Mesenchymal stem cell (in vitro differentiated cells and primary cell): ENCODE data around the gene ARID3A. TPM values are rescaled to one million over a fixed set of nuclear protein-coding genes. Genes with fewer than 3 reads are reported as not detected.
A peak's percentile ranks its signal among the peaks of the same experiment; 100 is the strongest.
"Not testable (repeated sequence)": the region's sequence is repeated elsewhere in the genome, so short reads cannot be mapped to it uniquely, and the experiment has no call there.

Experiments
- DNase-seq: peaks from one replicate; pipeline ENCODE4 v3.0.0-alpha.2; 2013
- H2AFZ ChIP-seq: one replicate; pipeline ENCODE4 v1.6.1; 2013; ENCODE audit warnings: low read depth, mild to moderate bottlenecking, control low read depth, inconsistent platforms, low read length, moderate library complexity
- H2AK5ac ChIP-seq: 2 replicates; pipeline ENCODE4 v1.6.1; 2013; ENCODE audit warnings: low read length, moderate library complexity, mild to moderate bottlenecking, inconsistent platforms; ENCODE audit not compliant: severe bottlenecking
- H2BK120ac ChIP-seq: one replicate; pipeline ENCODE4 v1.6.1; 2013; ENCODE audit warnings: low read depth, mild to moderate bottlenecking, inconsistent platforms, low read length, moderate library complexity
- H2BK12ac ChIP-seq, 2 experiments: one replicate each; pipeline ENCODE4 v1.6.1; 2013; ENCODE audit warnings: inconsistent platforms in 2 of 2, low read length in 2 of 2, mild to moderate bottlenecking in 2 of 2, moderate library complexity in 2 of 2, control low read depth in 1 of 2
- H2BK15ac ChIP-seq: one replicate; pipeline ENCODE4 v1.6.1; 2013; ENCODE audit warnings: mild to moderate bottlenecking, low read depth, inconsistent platforms; ENCODE audit not compliant: poor library complexity, severe bottlenecking
- H2BK5ac ChIP-seq: 2 replicates; pipeline ENCODE4 v1.6.1; 2013; ENCODE audit warnings: low read depth, mild to moderate bottlenecking, low read length, control low read depth, inconsistent platforms; ENCODE audit not compliant: poor library complexity, severe bottlenecking
- H3K14ac ChIP-seq, 2 experiments: one replicate each; pipeline ENCODE4 v1.6.1; 2013; ENCODE audit warnings: inconsistent platforms in 2 of 2, low read length in 2 of 2, control low read depth in 1 of 2, mild to moderate bottlenecking in 1 of 2, moderate library complexity in 1 of 2
- H3K18ac ChIP-seq, 2 experiments: one replicate each; pipeline ENCODE4 v1.6.1; 2013; ENCODE audit warnings: inconsistent platforms in 2 of 2, low read length in 2 of 2, control low read depth in 1 of 2, low read depth in 1 of 2, mild to moderate bottlenecking in 1 of 2
- H3K23ac ChIP-seq, 2 experiments: one replicate each; pipeline ENCODE4 v1.6.1; 2013; ENCODE audit warnings: inconsistent platforms in 2 of 2, low read length in 2 of 2, mild to moderate bottlenecking in 2 of 2, moderate library complexity in 2 of 2, control low read depth in 1 of 2
- H3K27ac ChIP-seq: 2 replicates; pipeline ENCODE4 v1.5.1; 2013; ENCODE audit warnings: mild to moderate bottlenecking, moderate library complexity, low read length, control low read depth, inconsistent platforms; ENCODE audit not compliant: poor library complexity, severe bottlenecking
- H3K27me3 ChIP-seq, 2 experiments: 2 replicates each; pipeline versions ENCODE4 v1.6.1 to v1.7.0; 2013; ENCODE audit warnings: low read length in 2 of 2, mild to moderate bottlenecking in 2 of 2, moderate library complexity in 2 of 2, control low read depth in 1 of 2, inconsistent platforms in 1 of 2; ENCODE audit not compliant: control insufficient read depth in 1 of 2, insufficient read depth in 1 of 2
- H3K36me3 ChIP-seq, 2 experiments: 2 replicates each; pipeline versions ENCODE4 v1.6.1 to v1.7.0; 2013; ENCODE audit warnings: low read length in 2 of 2, control low read depth in 1 of 2, inconsistent platforms in 1 of 2, low read depth in 1 of 2, mild to moderate bottlenecking in 1 of 2; ENCODE audit not compliant: insufficient read depth in 2 of 2, control insufficient read depth in 1 of 2
- H3K4ac ChIP-seq, 2 experiments: one replicate each; pipeline ENCODE4 v1.6.1; 2013; ENCODE audit warnings: inconsistent platforms in 2 of 2, low read length in 2 of 2, mild to moderate bottlenecking in 2 of 2, moderate library complexity in 2 of 2, control low read depth in 1 of 2, low read depth in 1 of 2
- H3K4me1 ChIP-seq: 2 replicates; pipeline ENCODE4 v1.6.1; 2013; ENCODE audit warnings: low read depth, low read length, control low read depth; ENCODE audit not compliant: control insufficient read depth, insufficient read depth
- H3K4me2 ChIP-seq: 2 replicates; pipeline ENCODE4 v1.6.1; 2013; ENCODE audit warnings: low read length, mild to moderate bottlenecking, inconsistent platforms; ENCODE audit not compliant: poor library complexity, severe bottlenecking
- H3K4me3 ChIP-seq, 2 experiments: 2 replicates each; pipeline versions ENCODE4 v1.5.1 to v1.7.0; 2013; ENCODE audit warnings: low read length in 2 of 2, mild to moderate bottlenecking in 2 of 2, control low read depth in 1 of 2, low read depth in 1 of 2; ENCODE audit not compliant: insufficient read depth in 1 of 2
- H3K79me1 ChIP-seq: replicated peaks from 2 replicates; pipeline ENCODE4 v1.6.1; 2013; ENCODE audit warnings: mild to moderate bottlenecking, control low read depth, low read length, inconsistent platforms; ENCODE audit not compliant: poor library complexity, severe bottlenecking
- H3K9ac ChIP-seq: 2 replicates; pipeline ENCODE4 v1.7.0; 2013; ENCODE audit warnings: mild to moderate bottlenecking, low read length, moderate library complexity
- H3K9me3 ChIP-seq: 2 replicates; pipeline ENCODE4 v1.7.0; 2013; ENCODE audit warnings: mild to moderate bottlenecking, low read length; ENCODE audit not compliant: control insufficient read depth
- H4K8ac ChIP-seq: one replicate; pipeline ENCODE4 v1.6.1; 2013; ENCODE audit warnings: inconsistent platforms, mild to moderate bottlenecking, low read length, moderate library complexity
- H4K91ac ChIP-seq: one replicate; pipeline ENCODE4 v1.6.1; 2013; ENCODE audit warnings: mild to moderate bottlenecking, low read length, inconsistent platforms
- WGBS: methylation state at CpG from one replicate; pipeline ENCODE4 v1.1.7; 2013; ENCODE audit warnings: mixed read lengths; 5-methylcytosine and 5-hydroxymethylcytosine counted together
- polyA plus RNA-seq, 2 experiments: library from polyadenylated mRNA; stranded (reverse); fragments of 200-250 nt; gene quantifications; one replicate each; pipeline ENCODE4 v1.2.3, GENCODE V29; 2013

ARID3A gene
- 64.0 TPM for polyA plus RNA-seq (2013, experiment 1 of 2)
- polyA plus RNA-seq (2013, experiment 2 of 2), result 62.8 TPM

DNA sequence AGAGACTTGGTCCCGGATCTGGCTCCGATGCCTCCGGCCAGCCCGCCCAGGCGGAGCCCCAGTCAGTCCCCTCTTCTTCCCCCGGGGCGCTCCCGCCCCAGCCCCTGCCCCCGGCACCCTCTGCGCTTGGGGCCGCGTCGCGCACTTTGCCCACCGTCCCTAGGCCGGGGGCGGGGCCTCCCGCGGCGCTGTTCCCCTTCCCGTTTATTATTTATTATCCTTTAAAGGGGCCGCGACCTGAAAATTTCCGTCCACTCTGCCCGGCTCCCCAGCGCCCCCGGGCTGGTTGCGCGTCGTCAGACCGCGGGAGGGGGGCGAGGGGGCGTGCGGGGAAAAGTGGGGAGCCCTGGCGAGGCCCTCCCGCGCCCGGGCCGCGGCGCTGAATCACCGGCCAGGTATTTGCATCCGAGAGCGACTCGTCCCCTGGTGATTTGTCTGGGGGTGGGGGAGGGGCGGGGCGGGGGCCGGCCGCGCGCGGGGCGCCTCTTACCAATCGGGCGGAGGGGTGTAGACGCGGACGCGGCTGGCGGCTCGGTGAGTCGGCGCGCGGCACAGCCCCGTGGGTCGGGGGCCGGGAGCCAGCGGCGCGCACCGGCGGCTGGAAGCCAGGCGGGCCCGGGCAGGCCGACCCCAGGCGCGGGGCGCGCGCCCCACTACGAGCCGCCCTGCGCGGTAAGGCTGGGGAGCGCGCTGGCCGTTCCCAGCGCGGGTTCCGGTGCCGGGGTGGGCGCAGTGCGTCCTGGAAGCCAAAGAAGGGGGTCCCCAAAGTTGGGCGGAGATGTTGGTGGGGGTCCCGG, at the start of gene ARID3A:
Gene ARID3A (plus strand): TSS at position 510 of the 797 bp plus-strand sequence. CDS start 3,494 bp downstream, outside the sequence.
- Histone ChIP-seq H3K27me3 (peaks cover 6 to 7% of the 10 kb centered on the region in 2 experiments), H2AK5ac (peak within 1 kb of the TSS; percentile 29), H2BK15ac (peak within 1 kb of the TSS; percentile 98), H2BK12ac (peak within 1 kb of the TSS in 1 of 2 experiments; percentile 71), H2BK5ac (peak within 1 kb of the TSS; percentile 93), H3K18ac (peak within 1 kb of the TSS; percentile 90 to 94), H3K36me3 (peaks cover 8 to 21% of the 10 kb centered on the region in 2 experiments), H3K4me3 (peak within 1 kb of the TSS; percentile 85 to 90), H2AFZ (peak within 1 kb of the TSS; percentile 44), H3K14ac (peak within 1 kb of the TSS; percentile 73 to 82), H3K4me1 (peaks cover 25% of the 10 kb centered on the region), H3K23ac (peak within 1 kb of the TSS in 1 of 2 experiments; percentile 5), H3K4ac (peak within 1 kb of the TSS; percentile 89 to 91), H3K27ac (peak within 1 kb of the TSS; percentile 79), H4K91ac (peak within 1 kb of the TSS; percentile 92), H3K9me3 (no peaks in the 10 kb centered on the region), H4K8ac (peak within 1 kb of the TSS; percentile 87), H3K79me1 (peaks cover 5% of the 10 kb centered on the region), H2BK120ac (peak within 1 kb of the TSS; percentile 99), H3K9ac (peak within 1 kb of the TSS; percentile 92), H3K4me2 (peak within 1 kb of the TSS; percentile 80)
- peak; percentile 90 for DNase-seq
- WGBS, result under 1% methylated on average over 49 of the region's 97 CpGs

DNA sequence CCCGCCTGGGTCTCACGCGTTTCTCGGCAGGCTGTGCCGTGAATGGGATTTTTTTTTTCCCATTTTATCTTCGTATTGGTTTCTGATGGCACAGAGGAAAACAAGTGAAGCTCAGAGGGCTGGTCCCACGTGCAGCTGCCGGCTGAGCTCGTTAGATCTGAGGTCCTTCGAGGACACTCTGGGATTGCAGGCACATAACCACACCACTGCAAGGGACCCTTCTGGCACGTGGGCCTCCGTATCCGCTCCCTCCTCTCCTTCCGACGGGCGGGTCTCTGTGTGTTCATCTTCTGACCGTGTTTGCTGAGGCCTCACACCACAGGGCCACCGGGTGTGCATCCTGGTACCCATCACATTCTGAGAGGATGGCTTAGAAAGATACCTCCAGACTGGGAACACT, 49.7 kb upstream of the ARID3A start:
- H3K4me1 ChIP-seq, result peaks cover 25% of the 10 kb centered on the region
- no peak overlapping the region for H3K4ac ChIP-seq

DNA sequence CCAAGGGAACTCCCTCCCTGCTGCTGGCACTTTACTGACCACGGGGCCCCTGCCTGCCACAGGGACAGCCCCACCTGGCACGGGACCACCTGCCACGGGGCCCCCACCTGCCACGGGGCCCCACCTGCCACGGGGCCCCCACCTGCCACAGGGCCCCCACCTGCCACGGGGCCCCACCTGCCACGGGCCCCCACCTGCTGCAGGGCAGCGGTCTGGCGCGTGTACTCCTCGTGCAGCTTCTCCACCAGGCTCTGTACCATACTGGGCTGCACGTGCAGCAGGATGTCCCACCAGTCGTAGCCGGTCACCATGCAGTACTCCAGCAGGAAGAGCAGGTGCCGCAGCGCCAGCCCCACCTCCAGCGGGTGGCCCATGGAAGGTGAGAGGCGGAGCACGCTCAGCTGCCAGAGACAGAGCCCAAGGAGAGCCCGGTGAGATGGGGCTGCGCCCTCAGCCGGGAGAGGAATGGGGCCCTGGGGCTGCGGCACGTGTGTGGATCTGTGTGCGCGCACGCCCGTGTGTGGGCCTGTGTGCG, 49.0 kb upstream of the ARID3A start:
- H3K36me3 ChIP-seq, result peaks cover 41 to 91% of the 10 kb centered on the region in 2 experiments
- no peak overlapping the region for H2BK12ac ChIP-seq
- H3K4ac ChIP-seq, result no peak overlapping the region
- no peaks in the 10 kb centered on the region for H3K27me3 ChIP-seq
- no peak overlapping the region for H4K8ac ChIP-seq
- no peak overlapping the region for H2BK120ac ChIP-seq
- peaks cover 13% of the 10 kb centered on the region for H3K79me1 ChIP-seq
- H3K23ac ChIP-seq, result no peak overlapping the region
- 97% methylated on average over 29 of the region's 29 CpGs for WGBS
- no peak overlapping the region for H3K14ac ChIP-seq
- H3K27ac ChIP-seq, result no peak overlapping the region
- H3K18ac ChIP-seq, result no peak overlapping the region
- no peak overlapping the region for H3K4me2 ChIP-seq
- H3K4me3 ChIP-seq, result no peak overlapping the region
- H3K9ac ChIP-seq, result no peak overlapping the region
- no peak overlapping the region for H2AFZ ChIP-seq
- no peak overlapping the region for H2BK15ac ChIP-seq
- no peaks in the 10 kb centered on the region for H3K9me3 ChIP-seq
- no peak for DNase-seq
- H3K4me1 ChIP-seq, result peaks cover 19% of the 10 kb centered on the region
- H2BK5ac ChIP-seq, result no peak overlapping the region
- H4K91ac ChIP-seq, result no peak overlapping the region
- H2AK5ac ChIP-seq, result no peak overlapping the region

More for the DNA sequence above, 49.7 kb upstream of the ARID3A start:
- no peak overlapping the region for H4K91ac ChIP-seq
- H2BK120ac ChIP-seq, result no peak overlapping the region
- no peak overlapping the region for H3K4me2 ChIP-seq
- peaks cover 9% of the 10 kb centered on the region for H3K79me1 ChIP-seq
- H2BK12ac ChIP-seq, result no peak overlapping the region
- H3K27ac ChIP-seq, result no peak overlapping the region
- WGBS, result 88% methylated on average over 18 of the region's 18 CpGs
- no peak overlapping the region for H2AFZ ChIP-seq
- DNase-seq, result no peak
- H3K18ac ChIP-seq, result no peak overlapping the region
- H3K9me3 ChIP-seq, result no peaks in the 10 kb centered on the region
- H3K23ac ChIP-seq, result no peak overlapping the region
- H3K27me3 ChIP-seq, result no peaks in the 10 kb centered on the region
- H3K4me3 ChIP-seq, result no peak overlapping the region
- H3K14ac ChIP-seq, result no peak overlapping the region
- H3K9ac ChIP-seq, result no peak overlapping the region
- no peak overlapping the region for H2AK5ac ChIP-seq
- no peak overlapping the region for H2BK15ac ChIP-seq
- no peak overlapping the region for H2BK5ac ChIP-seq
- H3K36me3 ChIP-seq, result peaks cover 34 to 88% of the 10 kb centered on the region in 2 experiments
- H4K8ac ChIP-seq, result no peak overlapping the region

DNA sequence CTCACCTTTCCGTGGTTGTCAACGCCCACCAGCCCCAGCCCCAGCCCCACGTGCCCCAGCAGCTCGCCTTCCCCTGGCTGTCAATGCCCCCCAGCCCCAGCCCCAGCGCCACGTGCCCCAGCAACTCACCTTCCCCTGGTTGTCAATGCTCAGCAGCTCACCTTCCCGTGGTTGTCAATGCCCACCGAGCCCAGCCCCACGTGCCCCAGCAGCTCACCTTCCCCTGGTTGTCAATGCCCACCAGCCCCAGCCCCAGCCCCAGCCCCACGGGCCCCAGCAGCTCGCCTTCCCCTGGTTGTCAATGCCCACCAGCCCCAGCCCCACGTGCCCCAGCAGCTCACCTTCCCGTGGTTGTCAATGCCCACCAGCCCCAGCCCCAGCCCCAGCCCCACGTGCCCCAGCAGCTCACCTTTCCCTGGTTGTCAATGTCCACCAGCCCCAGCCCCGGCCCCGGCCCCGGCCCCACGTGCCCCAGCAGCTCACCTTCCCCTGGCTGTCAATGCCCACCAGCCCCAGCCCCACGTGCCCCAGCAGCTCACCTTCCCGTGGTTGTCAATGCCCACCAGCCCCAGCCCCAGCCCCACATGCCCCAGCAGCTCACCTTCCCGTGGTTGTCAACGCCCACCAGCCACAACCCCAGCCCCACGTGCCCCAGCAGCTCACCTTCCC, 47.7 kb upstream of the ARID3A start:
- H3K4me3 ChIP-seq, H3K9me3 ChIP-seq, H3K27ac ChIP-seq, H2AK5ac ChIP-seq, H3K27me3 ChIP-seq, H3K4me1 ChIP-seq, H2BK12ac ChIP-seq, H4K91ac ChIP-seq, H2BK5ac ChIP-seq, H2AFZ ChIP-seq, DNase-seq, H2BK15ac ChIP-seq, H3K23ac ChIP-seq, H3K4me2 ChIP-seq, H4K8ac ChIP-seq, H3K9ac ChIP-seq, H3K14ac ChIP-seq, H3K18ac ChIP-seq, H3K4ac ChIP-seq, H2BK120ac ChIP-seq: not testable (repeated sequence)
- 93% methylated on average over 18 of the region's 23 CpGs for WGBS
- peaks cover 54 to 96% of the 10 kb centered on the region in 2 experiments for H3K36me3 ChIP-seq
- peaks cover 24% of the 10 kb centered on the region for H3K79me1 ChIP-seq
